ENCODE measurements around the gene ACSL1.
A peak's percentile ranks its signal among the peaks of the same experiment; 100 is the strongest.

ACSL1 gene

GRCh38 chr4:184825896-184826690, at the start of gene ACSL1:
Gene ACSL1 (minus strand): TSS chr4:184825968. CDS start chr4:184803514, 22,454 bp downstream.
- DNase-seq (ENCODE audit: low spot score): peak; percentile 87

GRCh38 chr4:184873054-184873453, 47.3 kb upstream of the ACSL1 start:
- DNase-seq (ENCODE audit: low spot score): no peak

GRCh38 chr4:184870718-184871117, 45.0 kb upstream of the ACSL1 start:
- no peak for DNase-seq (ENCODE audit: low spot score)

- DNase-seq (ENCODE audit: low spot score): no peak
Measured at GRCh38 chr4:184868623-184869022, 42.9 kb upstream of the ACSL1 start.

- no peak for DNase-seq (ENCODE audit: low spot score)
Measured at GRCh38 chr4:184863916-184864315, 38.1 kb upstream of the ACSL1 start.

GRCh38 chr4:184861047-184861446, 35.3 kb upstream of the ACSL1 start:
- DNase-seq (ENCODE audit: low spot score): no peak

GRCh38 chr4:184860018-184860779, 34.4 kb upstream of the ACSL1 start:
- DNase-seq (ENCODE audit: low spot score): no peak

- DNase-seq (ENCODE audit: low spot score): no peak
Measured at GRCh38 chr4:184857441-184858121, 31.8 kb upstream of the ACSL1 start.

- DNase-seq (ENCODE audit: low spot score): no peak
Measured at GRCh38 chr4:184856277-184856609, 30.5 kb upstream of the ACSL1 start.

GRCh38 chr4:184854673-184855072, 28.9 kb upstream of the ACSL1 start:
- no peak for DNase-seq (ENCODE audit: low spot score)

- DNase-seq (ENCODE audit: low spot score): no peak
Measured at GRCh38 chr4:184853436-184853835, 27.7 kb upstream of the ACSL1 start.

- DNase-seq (ENCODE audit: low spot score): no peak
Measured at GRCh38 chr4:184851886-184852285, 26.1 kb upstream of the ACSL1 start.

GRCh38 chr4:184851200-184851541, 25.4 kb upstream of the ACSL1 start:
- DNase-seq (ENCODE audit: low spot score): no peak

- no peak for DNase-seq (ENCODE audit: low spot score)
Measured at GRCh38 chr4:184850431-184851199, 24.8 kb upstream of the ACSL1 start.

- no peak for DNase-seq (ENCODE audit: low spot score)
Measured at GRCh38 chr4:184850018-184850417, 24.2 kb upstream of the ACSL1 start.

GRCh38 chr4:184849185-184849584, 23.4 kb upstream of the ACSL1 start:
- DNase-seq (ENCODE audit: low spot score): no peak

GRCh38 chr4:184848510-184848909, 22.7 kb upstream of the ACSL1 start:
- DNase-seq (ENCODE audit: low spot score): no peak

- DNase-seq (ENCODE audit: low spot score): no peak
Measured at GRCh38 chr4:184846531-184846930, 20.8 kb upstream of the ACSL1 start.

- DNase-seq (ENCODE audit: low spot score): no peak
Measured at GRCh38 chr4:184845367-184846021, 19.7 kb upstream of the ACSL1 start.

- DNase-seq (ENCODE audit: low spot score): no peak
Measured at GRCh38 chr4:184844742-184845141, 19.0 kb upstream of the ACSL1 start.

- no peak for DNase-seq (ENCODE audit: low spot score)
Measured at GRCh38 chr4:184843984-184844554, 18.3 kb upstream of the ACSL1 start.
